Mesenchymal stem cell (in vitro differentiated cells and primary cell): Measurements from ENCODE around the gene LZTS3.

ENCODE experiments used
- DNase-seq: peaks from one replicate; pipeline ENCODE4 v3.0.0-alpha.2; 2013
- H2AFZ ChIP-seq: one replicate; pipeline ENCODE4 v1.6.1; 2013; ENCODE audit warnings: low read depth, mild to moderate bottlenecking, control low read depth, inconsistent platforms, low read length, moderate library complexity
- H2AK5ac ChIP-seq: 2 replicates; pipeline ENCODE4 v1.6.1; 2013; ENCODE audit warnings: low read length, moderate library complexity, mild to moderate bottlenecking, inconsistent platforms; ENCODE audit not compliant: severe bottlenecking
- H2BK120ac ChIP-seq: one replicate; pipeline ENCODE4 v1.6.1; 2013; ENCODE audit warnings: low read depth, mild to moderate bottlenecking, inconsistent platforms, low read length, moderate library complexity
- H2BK12ac ChIP-seq, 2 experiments: one replicate each; pipeline ENCODE4 v1.6.1; 2013; ENCODE audit warnings: inconsistent platforms in 2 of 2, low read length in 2 of 2, mild to moderate bottlenecking in 2 of 2, moderate library complexity in 2 of 2, control low read depth in 1 of 2
- H2BK15ac ChIP-seq: one replicate; pipeline ENCODE4 v1.6.1; 2013; ENCODE audit warnings: mild to moderate bottlenecking, low read depth, inconsistent platforms; ENCODE audit not compliant: poor library complexity, severe bottlenecking
- H2BK5ac ChIP-seq: 2 replicates; pipeline ENCODE4 v1.6.1; 2013; ENCODE audit warnings: low read depth, mild to moderate bottlenecking, low read length, control low read depth, inconsistent platforms; ENCODE audit not compliant: poor library complexity, severe bottlenecking
- H3K14ac ChIP-seq, 2 experiments: one replicate each; pipeline ENCODE4 v1.6.1; 2013; ENCODE audit warnings: inconsistent platforms in 2 of 2, low read length in 2 of 2, control low read depth in 1 of 2, mild to moderate bottlenecking in 1 of 2, moderate library complexity in 1 of 2
- H3K18ac ChIP-seq, 2 experiments: one replicate each; pipeline ENCODE4 v1.6.1; 2013; ENCODE audit warnings: inconsistent platforms in 2 of 2, low read length in 2 of 2, control low read depth in 1 of 2, low read depth in 1 of 2, mild to moderate bottlenecking in 1 of 2
- H3K23ac ChIP-seq, 2 experiments: one replicate each; pipeline ENCODE4 v1.6.1; 2013; ENCODE audit warnings: inconsistent platforms in 2 of 2, low read length in 2 of 2, mild to moderate bottlenecking in 2 of 2, moderate library complexity in 2 of 2, control low read depth in 1 of 2
- H3K27ac ChIP-seq: 2 replicates; pipeline ENCODE4 v1.5.1; 2013; ENCODE audit warnings: mild to moderate bottlenecking, moderate library complexity, low read length, control low read depth, inconsistent platforms; ENCODE audit not compliant: poor library complexity, severe bottlenecking
- H3K27me3 ChIP-seq, 2 experiments: 2 replicates each; pipeline versions ENCODE4 v1.6.1 to v1.7.0; 2013; ENCODE audit warnings: low read length in 2 of 2, mild to moderate bottlenecking in 2 of 2, moderate library complexity in 2 of 2, control low read depth in 1 of 2, inconsistent platforms in 1 of 2; ENCODE audit not compliant: control insufficient read depth in 1 of 2, insufficient read depth in 1 of 2
- H3K36me3 ChIP-seq, 2 experiments: 2 replicates each; pipeline versions ENCODE4 v1.6.1 to v1.7.0; 2013; ENCODE audit warnings: low read length in 2 of 2, control low read depth in 1 of 2, inconsistent platforms in 1 of 2, low read depth in 1 of 2, mild to moderate bottlenecking in 1 of 2; ENCODE audit not compliant: insufficient read depth in 2 of 2, control insufficient read depth in 1 of 2
- H3K4ac ChIP-seq, 2 experiments: one replicate each; pipeline ENCODE4 v1.6.1; 2013; ENCODE audit warnings: inconsistent platforms in 2 of 2, low read length in 2 of 2, mild to moderate bottlenecking in 2 of 2, moderate library complexity in 2 of 2, control low read depth in 1 of 2, low read depth in 1 of 2
- H3K4me1 ChIP-seq: 2 replicates; pipeline ENCODE4 v1.6.1; 2013; ENCODE audit warnings: low read depth, low read length, control low read depth; ENCODE audit not compliant: control insufficient read depth, insufficient read depth
- H3K4me2 ChIP-seq: 2 replicates; pipeline ENCODE4 v1.6.1; 2013; ENCODE audit warnings: low read length, mild to moderate bottlenecking, inconsistent platforms; ENCODE audit not compliant: poor library complexity, severe bottlenecking
- H3K4me3 ChIP-seq, 2 experiments: 2 replicates each; pipeline versions ENCODE4 v1.5.1 to v1.7.0; 2013; ENCODE audit warnings: low read length in 2 of 2, mild to moderate bottlenecking in 2 of 2, control low read depth in 1 of 2, low read depth in 1 of 2; ENCODE audit not compliant: insufficient read depth in 1 of 2
- H3K79me1 ChIP-seq: replicated peaks from 2 replicates; pipeline ENCODE4 v1.6.1; 2013; ENCODE audit warnings: mild to moderate bottlenecking, control low read depth, low read length, inconsistent platforms; ENCODE audit not compliant: poor library complexity, severe bottlenecking
- H3K9ac ChIP-seq: 2 replicates; pipeline ENCODE4 v1.7.0; 2013; ENCODE audit warnings: mild to moderate bottlenecking, low read length, moderate library complexity
- H3K9me3 ChIP-seq: 2 replicates; pipeline ENCODE4 v1.7.0; 2013; ENCODE audit warnings: mild to moderate bottlenecking, low read length; ENCODE audit not compliant: control insufficient read depth
- H4K8ac ChIP-seq: one replicate; pipeline ENCODE4 v1.6.1; 2013; ENCODE audit warnings: inconsistent platforms, mild to moderate bottlenecking, low read length, moderate library complexity
- H4K91ac ChIP-seq: one replicate; pipeline ENCODE4 v1.6.1; 2013; ENCODE audit warnings: mild to moderate bottlenecking, low read length, inconsistent platforms
- WGBS: methylation state at CpG from one replicate; pipeline ENCODE4 v1.1.7; 2013; ENCODE audit warnings: mixed read lengths; 5-methylcytosine and 5-hydroxymethylcytosine counted together

Gene LZTS3

DNA sequence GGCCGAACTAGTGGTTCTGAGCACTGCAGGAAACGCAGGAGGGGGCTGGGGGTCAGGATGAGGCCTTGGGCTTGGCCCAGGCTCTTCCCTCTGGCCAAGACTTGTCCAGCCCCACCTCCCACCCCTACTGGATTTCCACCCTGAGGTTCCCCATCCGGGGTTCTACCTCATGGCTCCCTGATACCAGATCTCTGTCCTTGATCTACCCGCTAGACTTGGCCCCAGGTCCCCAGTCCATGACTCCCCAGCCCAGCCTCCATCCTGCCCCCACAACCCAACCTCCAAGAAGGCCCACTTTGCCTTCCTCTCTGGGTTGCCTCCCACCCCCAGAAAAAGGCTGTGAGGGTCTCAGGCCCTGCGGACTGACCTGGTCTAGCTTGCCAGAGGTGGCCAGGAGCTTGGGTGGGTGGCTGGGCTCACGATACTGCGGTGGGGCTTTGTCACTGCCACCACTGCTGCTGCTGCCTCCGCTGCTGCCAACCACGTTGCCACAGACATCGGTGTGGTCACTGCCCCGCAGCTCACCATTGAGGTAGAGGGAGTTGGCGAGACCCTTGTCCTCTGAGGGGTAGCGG is 6.9 kb downstream of the LZTS3 start:
- Histone ChIP-seq H2BK15ac (no peak overlapping the region), H3K4me2 (no peak overlapping the region), H3K9me3 (no peaks in the 10 kb centered on the region), H3K27me3 (peaks cover 0 to 23% of the 10 kb centered on the region in 2 experiments), H2AFZ (no peak overlapping the region), H4K8ac (no peak overlapping the region), H3K14ac (no peak overlapping the region), H2BK120ac (no peak overlapping the region), H3K79me1 (peaks cover 2% of the 10 kb centered on the region), H3K4ac (no peak overlapping the region), H2BK5ac (no peak overlapping the region), H2AK5ac (no peak overlapping the region), H3K18ac (no peak overlapping the region), H3K4me1 (peaks cover 15% of the 10 kb centered on the region), H2BK12ac (no peak overlapping the region), H3K23ac (no peak overlapping the region), H3K27ac (no peak overlapping the region), H3K36me3 (peaks cover 0 to 47% of the 10 kb centered on the region in 2 experiments), H3K9ac (no peak overlapping the region), H4K91ac (no peak overlapping the region), H3K4me3 (no peak overlapping the region)
- no peak for DNase-seq
- 97% methylated on average over 12 of the region's 13 CpGs for WGBS

DNA sequence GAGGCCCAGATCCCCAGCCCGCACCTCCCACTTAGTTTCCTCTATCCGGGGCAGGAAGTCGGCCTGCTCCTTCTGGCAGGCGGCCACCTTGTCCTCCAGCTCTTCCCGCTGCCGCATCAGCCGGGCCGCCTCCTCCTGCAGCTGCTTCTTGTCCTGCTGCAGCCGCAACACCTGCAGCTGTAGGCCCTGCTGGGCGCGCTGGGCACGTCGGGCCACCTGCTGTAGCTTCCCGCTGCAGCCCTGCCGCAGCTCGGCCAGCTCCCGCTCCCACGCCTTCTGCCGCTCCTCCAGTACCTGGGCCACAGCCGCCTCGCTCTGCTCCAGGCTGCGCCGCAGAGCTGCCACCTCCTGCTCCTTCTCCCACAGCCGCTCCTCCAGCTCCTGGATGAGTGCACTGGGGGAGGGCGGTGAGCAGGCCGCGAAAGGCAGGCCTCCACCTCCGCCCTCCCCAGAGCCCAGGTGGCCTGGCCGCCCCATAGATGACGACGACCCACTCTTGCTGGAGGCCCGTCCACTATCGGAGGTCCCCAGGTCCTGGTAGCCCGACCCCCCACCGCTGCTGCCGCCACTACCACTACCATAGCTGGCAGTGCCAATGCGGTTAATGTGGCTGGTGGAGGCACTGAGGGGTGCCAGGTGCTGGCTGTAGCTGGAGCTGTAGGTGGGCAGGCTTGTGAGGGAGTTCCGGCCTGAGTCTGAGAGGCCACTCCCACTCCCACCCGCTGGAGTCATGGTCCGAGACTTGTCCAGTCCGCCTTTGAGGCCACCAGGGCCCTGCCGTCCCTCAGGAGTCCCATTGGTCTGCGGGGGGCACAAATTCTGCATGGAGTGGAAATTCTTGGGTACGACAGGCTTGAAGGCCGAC is 7.6 kb downstream of the LZTS3 start:
- Histone ChIP-seq H3K18ac (no peak overlapping the region), H2BK5ac (no peak overlapping the region), H3K4me3 (no peak overlapping the region), H3K27me3 (peaks cover 0 to 23% of the 10 kb centered on the region in 2 experiments), H3K27ac (no peak overlapping the region), H2BK15ac (no peak overlapping the region), H3K4me1 (peaks cover 15% of the 10 kb centered on the region), H4K91ac (no peak overlapping the region), H3K36me3 (peaks cover 0 to 47% of the 10 kb centered on the region in 2 experiments), H2BK12ac (no peak overlapping the region), H2AK5ac (no peak overlapping the region), H3K23ac (no peak overlapping the region), H3K14ac (no peak overlapping the region), H3K9ac (no peak overlapping the region), H4K8ac (no peak overlapping the region), H3K9me3 (no peaks in the 10 kb centered on the region), H3K79me1 (peaks cover 2% of the 10 kb centered on the region), H2AFZ (no peak overlapping the region), H3K4me2 (no peak overlapping the region), H2BK120ac (no peak overlapping the region), H3K4ac (no peak overlapping the region)
- no peak for DNase-seq
- 96% methylated on average over 45 of the region's 45 CpGs for WGBS

DNA sequence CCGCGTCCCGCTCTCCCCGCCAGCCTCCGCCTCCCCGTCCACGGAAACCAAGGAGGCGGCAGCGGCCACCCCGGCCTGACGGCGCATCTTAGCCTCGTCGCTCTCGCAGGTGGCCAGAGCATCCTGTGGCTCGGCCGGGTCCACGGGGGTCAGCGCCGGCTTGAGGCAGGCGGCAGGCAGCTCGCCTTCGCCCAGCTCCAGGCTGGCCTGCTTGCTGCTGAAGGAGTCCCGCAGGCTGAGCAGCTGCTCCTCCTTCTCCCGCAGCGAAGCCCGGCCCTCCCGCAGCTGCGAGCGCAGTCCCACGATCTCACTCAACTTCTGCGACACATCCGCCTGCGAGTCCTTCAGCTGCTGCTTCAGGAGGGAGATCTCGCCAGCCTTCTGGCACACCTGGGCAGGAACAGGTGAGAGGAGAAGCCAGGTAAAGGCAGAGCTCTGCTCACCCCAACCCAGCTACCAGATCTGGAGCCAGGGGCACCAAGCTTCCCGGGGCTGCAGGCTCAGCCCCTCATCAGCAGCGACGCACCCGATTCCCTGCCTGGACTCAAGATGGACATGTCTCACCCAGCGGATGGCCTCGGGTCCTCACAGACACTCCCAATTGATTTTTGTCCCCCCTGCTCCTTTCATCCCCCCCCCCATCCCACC is 8.5 kb downstream of the LZTS3 start:
- no peak overlapping the region for H3K4me3 ChIP-seq
- peaks cover 0 to 23% of the 10 kb centered on the region in 2 experiments for H3K27me3 ChIP-seq
- no peak overlapping the region for H2BK12ac ChIP-seq
- 93% methylated on average over 37 of the region's 41 CpGs for WGBS
- H4K8ac ChIP-seq: no peak overlapping the region
- peaks cover 15% of the 10 kb centered on the region for H3K4me1 ChIP-seq
- no peak overlapping the region for H3K27ac ChIP-seq
- no peak overlapping the region for H2BK120ac ChIP-seq
- H3K9me3 ChIP-seq: no peaks in the 10 kb centered on the region
- H3K23ac ChIP-seq: no peak overlapping the region
- no peak overlapping the region for H4K91ac ChIP-seq
- no peak overlapping the region for H2BK15ac ChIP-seq
- H3K18ac ChIP-seq: no peak overlapping the region
- no peak overlapping the region for H3K4me2 ChIP-seq
- no peak overlapping the region for H2AK5ac ChIP-seq
- peaks cover 2% of the 10 kb centered on the region for H3K79me1 ChIP-seq
- H2BK5ac ChIP-seq: no peak overlapping the region
- DNase-seq: no peak
- H2AFZ ChIP-seq: no peak overlapping the region
- H3K14ac ChIP-seq: no peak overlapping the region
- H3K36me3 ChIP-seq: peaks cover 0 to 47% of the 10 kb centered on the region in 2 experiments
- H3K4ac ChIP-seq: no peak overlapping the region
- H3K9ac ChIP-seq: no peak overlapping the region
